ENCODE results near the gene METTL4. TPM values are rescaled to one million over a fixed set of nuclear protein-coding genes. Genes with fewer than 3 reads are reported as not detected.

METTL4 gene
- total and polyA plus RNA-seq, 9 of the 15 experiments (the other 6 are each of a cell fraction or from before 2014, with no cell fraction given), result 7.9 to 32.8 (median 22.1) TPM

DNA sequence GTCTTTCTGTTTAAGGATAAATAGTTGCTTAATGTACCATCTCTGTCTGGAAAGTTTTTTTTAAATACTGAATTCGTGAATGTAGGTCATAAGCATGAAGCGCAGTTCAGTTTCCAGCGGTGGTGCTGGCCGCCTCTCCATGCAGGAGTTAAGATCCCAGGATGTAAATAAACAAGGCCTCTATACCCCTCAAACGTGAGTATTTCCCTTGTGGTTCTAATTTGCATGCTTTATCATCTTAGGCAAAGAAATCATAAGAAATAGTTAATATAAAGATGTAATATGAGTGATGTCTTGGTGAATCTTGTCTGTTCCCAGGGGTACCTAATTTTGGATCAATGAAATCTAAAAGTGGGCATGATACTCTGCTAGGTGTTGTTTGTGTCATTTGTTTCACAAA, 1.6 kb upstream of the METTL4 start:
- TF ChIP-seq ZFX (CRISPR knock-in tag; IDR thresholded peaks at IDR 0.05) (peak; percentile 40; the same call in 1 of the 2 replicates), FOXK2 (conservative IDR thresholded peaks at IDR 0.05 in 1 of 2, IDR thresholded peaks at IDR 0.05 in 1 of 2; ENCODE audit: low read depth in 2 of 2) (peak; percentile 59 to 63; a peak in 2 of 4 replicates), NBN (IDR thresholded peaks at IDR 0.05; ENCODE audit: low read depth) (no peak), RBBP5 (IDR thresholded peaks at IDR 0.05; ENCODE audit: borderline replicate concordance, insufficient read depth, low read length, poor library complexity, severe bottlenecking) (peak; percentile 27)
- no peaks in the 10 kb centered on the region for H3K9me1 ChIP-seq (ENCODE audit: control insufficient read depth, insufficient read depth, low read length)
- H3K27ac ChIP-seq (ENCODE audit: extremely low read depth, low read depth, low read length), result no peak overlapping the region; the same call in 2 of the 3 replicates
- no peak overlapping the region for H2AFZ ChIP-seq (ENCODE audit: low read depth, low read length)
- H3K4me3 ChIP-seq, result peak overlapping the region; percentile 61
- peak overlapping the region; percentile 92 for H3K4me2 ChIP-seq (ENCODE audit: insufficient read depth, low read length)
- H3K79me2 ChIP-seq (ENCODE audit: control insufficient read depth, insufficient read depth, low read length), result peaks cover 72% of the 10 kb centered on the region
- no TSS peak for BruUV-seq (replicated peaks)
- POLR2A ChIA-PET, result interaction anchor here (0.8 to 4.5 kb wide), 9 partner anchors 9 to 580 kb away, joined by 3 to 18 read pairs (median 4); no protein-coding TSS in a partner anchor
- DNase-seq (ENCODE audit: extremely low read depth in 1 of 4, low spot score in 3 of 4) (peak in 2 of 4 experiments; percentile 15 to 26), FAIRE-seq (no peak), ATAC-seq (no peak)
- 3% methylated on average over 5 of the region's 5 CpGs for WGBS (ENCODE audit: insufficient coverage, low coverage, missing lambda C conversion rate)
- H3K27me3 ChIP-seq (ENCODE audit: control insufficient read depth in 2 of 2, insufficient read depth in 2 of 2, low read length in 2 of 2), result no peaks in the 10 kb centered on the region
- CTCF ChIA-PET (ENCODE audit: low intra/inter-chr PET ratio), result no interaction called here
- H3K9ac ChIP-seq (ENCODE audit: insufficient read depth in 1 of 2, low read depth in 2 of 2, low read length in 2 of 2), result peak overlapping the region; percentile 57 to 96; a peak in 3 of 4 replicates
- peaks cover 10 to 18% of the 10 kb centered on the region in 2 experiments; a peak in 3 of 5 replicates for H3K4me1 ChIP-seq (replicated peaks in 1 of 2; ENCODE audit: control insufficient read depth in 2 of 2, insufficient read depth in 2 of 2, low read length in 2 of 2)
- H3K36me3 ChIP-seq (ENCODE audit: control insufficient read depth, insufficient read depth, low read length), result peaks cover 34% of the 10 kb centered on the region
- in situ Hi-C loops (cut with MboI), result no loop called here
- no peaks in the 10 kb centered on the region for H4K20me1 ChIP-seq (replicated peaks; ENCODE audit: control insufficient read depth, insufficient read depth, low read length)
- intact Hi-C loops (cut with micrococcal nuclease), result loop anchor here (5.0 kb wide), 1 partner anchor 84 kb away; the partner anchor contains the start of gene SMCHD1
- H3K9me3 ChIP-seq (replicated peaks; ENCODE audit: control insufficient read depth, insufficient read depth, low read depth, low read length), result no peaks in the 10 kb centered on the region

GRCh38 chr18:2572171-2572569, 865 bp upstream of the METTL4 start:
- H3K9me1 ChIP-seq (ENCODE audit: control insufficient read depth, insufficient read depth, low read length), result no peaks in the 10 kb centered on the region
- intact Hi-C loops (cut with micrococcal nuclease), result loop anchor here (5.0 kb wide), 1 partner anchor 85 kb away; the partner anchor contains the start of gene SMCHD1
- peak overlapping the region; percentile 96 to 100 for H3K9ac ChIP-seq (ENCODE audit: insufficient read depth in 1 of 2, low read depth in 2 of 2, low read length in 2 of 2)
- DNase-seq (ENCODE audit: extremely low read depth in 1 of 4, low spot score in 3 of 4), result peak in 2 of 4 experiments; percentile 27
- no peaks in the 10 kb centered on the region for H4K20me1 ChIP-seq (replicated peaks; ENCODE audit: control insufficient read depth, insufficient read depth, low read length)
- no peaks in the 10 kb centered on the region for H3K27me3 ChIP-seq (ENCODE audit: control insufficient read depth in 2 of 2, insufficient read depth in 2 of 2, low read length in 2 of 2)
- peak overlapping the region; percentile 99 for H2AFZ ChIP-seq (ENCODE audit: low read depth, low read length)
- CTCF ChIA-PET (ENCODE audit: low intra/inter-chr PET ratio), result no interaction called here
- in situ Hi-C loops (cut with MboI), result no loop called here
- peak; percentile 26 for ATAC-seq
- peaks cover 78% of the 10 kb centered on the region for H3K79me2 ChIP-seq (ENCODE audit: control insufficient read depth, insufficient read depth, low read length)
- peak overlapping the region; percentile 98 for H3K27ac ChIP-seq (ENCODE audit: extremely low read depth, low read depth, low read length)
- H3K36me3 ChIP-seq (ENCODE audit: control insufficient read depth, insufficient read depth, low read length), result peaks cover 31% of the 10 kb centered on the region
- peaks cover 10 to 18% of the 10 kb centered on the region in 2 experiments; a peak in 3 of 5 replicates for H3K4me1 ChIP-seq (replicated peaks in 1 of 2; ENCODE audit: control insufficient read depth in 2 of 2, insufficient read depth in 2 of 2, low read length in 2 of 2)
- FAIRE-seq, result no peak
- POLR2A ChIA-PET, result interaction anchor here (0.6 to 4.5 kb wide), 7 partner anchors 11 to 338 kb away, joined by 3 to 18 read pairs (median 3); no protein-coding TSS in a partner anchor
- peak overlapping the region; percentile 61 for H3K4me3 ChIP-seq
- H3K4me2 ChIP-seq (ENCODE audit: insufficient read depth, low read length), result peak overlapping the region; percentile 92
- TSS peak; percentile 65 for BruUV-seq (replicated peaks)
- no peaks in the 10 kb centered on the region for H3K9me3 ChIP-seq (replicated peaks; ENCODE audit: control insufficient read depth, insufficient read depth, low read depth, low read length)
- WGBS (ENCODE audit: insufficient coverage, low coverage, missing lambda C conversion rate), result 0% methylated on average over 1 of the region's 1 CpG
- TF ChIP-seq TEAD4 (IDR thresholded peaks at IDR 0.05; ENCODE audit: low read length) (0 out of 2 replicates have a peak, but pooled peaks have one; percentile 9), TEAD4 (CRISPR knock-in tag; IDR thresholded peaks at IDR 0.05; ENCODE audit: borderline replicate concordance) (no peak), MEIS2 (IDR thresholded peaks at IDR 0.05; ENCODE audit: partially characterized antibody) (peak; percentile 2), MBD2 (IDR thresholded peaks at IDR 0.05; ENCODE audit: borderline replicate concordance, low read depth) (no peak)
- TF ChIP-seq, protein P1, sequence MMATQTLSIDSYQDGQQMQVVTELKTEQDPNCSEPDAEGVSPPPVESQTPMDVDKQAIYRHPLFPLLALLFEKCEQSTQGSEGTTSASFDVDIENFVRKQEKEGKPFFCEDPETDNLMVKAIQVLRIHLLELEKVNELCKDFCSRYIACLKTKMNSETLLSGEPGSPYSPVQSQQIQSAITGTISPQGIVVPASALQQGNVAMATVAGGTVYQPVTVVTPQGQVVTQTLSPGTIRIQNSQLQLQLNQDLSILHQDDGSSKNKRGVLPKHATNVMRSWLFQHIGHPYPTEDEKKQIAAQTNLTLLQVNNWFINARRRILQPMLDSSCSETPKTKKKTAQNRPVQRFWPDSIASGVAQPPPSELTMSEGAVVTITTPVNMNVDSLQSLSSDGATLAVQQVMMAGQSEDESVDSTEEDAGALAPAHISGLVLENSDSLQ (IDR thresholded peaks at IDR 0.05), result peak; percentile 73
- TF ChIP-seq, protein P2, sequence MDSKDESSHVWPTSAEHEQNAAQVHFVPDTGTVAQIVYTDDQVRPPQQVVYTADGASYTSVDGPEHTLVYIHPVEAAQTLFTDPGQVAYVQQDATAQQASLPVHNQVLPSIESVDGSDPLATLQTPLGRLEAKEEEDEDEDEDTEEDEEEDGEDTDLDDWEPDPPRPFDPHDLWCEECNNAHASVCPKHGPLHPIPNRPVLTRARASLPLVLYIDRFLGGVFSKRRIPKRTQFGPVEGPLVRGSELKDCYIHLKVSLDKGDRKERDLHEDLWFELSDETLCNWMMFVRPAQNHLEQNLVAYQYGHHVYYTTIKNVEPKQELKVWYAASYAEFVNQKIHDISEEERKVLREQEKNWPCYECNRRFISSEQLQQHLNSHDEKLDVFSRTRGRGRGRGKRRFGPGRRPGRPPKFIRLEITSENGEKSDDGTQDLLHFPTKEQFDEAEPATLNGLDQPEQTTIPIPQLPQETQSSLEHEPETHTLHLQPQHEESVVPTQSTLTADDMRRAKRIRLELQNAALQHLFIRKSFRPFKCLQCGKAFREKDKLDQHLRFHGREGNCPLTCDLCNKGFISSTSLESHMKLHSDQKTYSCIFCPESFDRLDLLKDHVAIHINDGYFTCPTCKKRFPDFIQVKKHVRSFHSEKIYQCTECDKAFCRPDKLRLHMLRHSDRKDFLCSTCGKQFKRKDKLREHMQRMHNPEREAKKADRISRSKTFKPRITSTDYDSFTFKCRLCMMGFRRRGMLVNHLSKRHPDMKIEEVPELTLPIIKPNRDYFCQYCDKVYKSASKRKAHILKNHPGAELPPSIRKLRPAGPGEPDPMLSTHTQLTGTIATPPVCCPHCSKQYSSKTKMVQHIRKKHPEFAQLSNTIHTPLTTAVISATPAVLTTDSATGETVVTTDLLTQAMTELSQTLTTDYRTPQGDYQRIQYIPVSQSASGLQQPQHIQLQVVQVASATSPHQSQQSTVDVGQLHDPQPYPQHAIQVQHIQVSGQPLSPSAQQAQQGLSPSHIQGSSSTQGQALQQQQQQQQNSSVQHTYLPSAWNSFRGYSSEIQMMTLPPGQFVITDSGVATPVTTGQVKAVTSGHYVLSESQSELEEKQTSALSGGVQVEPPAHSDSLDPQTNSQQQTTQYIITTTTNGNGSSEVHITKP (IDR thresholded peaks at IDR 0.05; ENCODE audit: partially characterized antibody), result peak; percentile 63

Measured in K562 (cell line).